ENCODE data around the gene DOHH. TPM values are rescaled to one million over a fixed set of nuclear protein-coding genes. Genes with fewer than 3 reads are reported as not detected.

The DOHH gene
- total and polyA plus RNA-seq, 2 experiments from 2014 or later = 19.0 to 34.7 TPM

GRCh38 chr19:3470500-3471128, 29.9 kb downstream of the DOHH start (continued):
- TF ChIP-seq JUNB (IDR thresholded peaks at IDR 0.05; ENCODE audit: unreplicated experiment) (no peak), REST (IDR thresholded peaks at IDR 0.05; ENCODE audit: unreplicated experiment) (no peak), EZH2phosphoT487 (IDR thresholded peaks at IDR 0.05; ENCODE audit: unreplicated experiment) (no peak), POLR2AphosphoS5 (IDR thresholded peaks at IDR 0.05; ENCODE audit: low read depth) (no peak), CREB1 (CRISPR knock-in tag; IDR thresholded peaks at IDR 0.05; ENCODE audit: low read depth) (no peak)

- H3K9me2 ChIP-seq (ENCODE audit: insufficient read depth) = no peaks in the 10 kb centered on the region
- no peak for TF ChIP-seq ZNF462 (CRISPR knock-in tag; IDR thresholded peaks at IDR 0.05)
- no peak for TF ChIP-seq JUNB (IDR thresholded peaks at IDR 0.05; ENCODE audit: unreplicated experiment)
- TF ChIP-seq CTCF (conservative IDR thresholded peaks at IDR 0.05; ENCODE audit: low read depth in 2 of 2) = peak in 1 of 2 experiments; percentile 49; a peak in 2 of 4 replicates
- H3K27me3 ChIP-seq (ENCODE audit: insufficient read depth) = peaks cover 31% of the 10 kb centered on the region
- H3K79me2 ChIP-seq (replicated peaks; ENCODE audit: insufficient read depth) = no peaks in the 10 kb centered on the region
- ATAC-seq = no peak
- H3K27me3 Mint-ChIP-seq (ENCODE audit: insufficient read depth, low read depth, poor library complexity) = peaks cover 30% of the 10 kb centered on the region
- H3K36me3 Mint-ChIP-seq (ENCODE audit: low read depth) = peaks cover 11% of the 10 kb centered on the region; the same call in 2 of the 3 replicates
- DNase-seq (ENCODE audit: low spot score) = no peak
- H3K4me3 ChIP-seq = no peak overlapping the region
- peaks cover 4% of the 10 kb centered on the region; the same call in 2 of the 3 replicates for H3K4me1 Mint-ChIP-seq
- peaks cover 10% of the 10 kb centered on the region; the same call in 1 of the 2 replicates for H3K4me1 ChIP-seq (ENCODE audit: insufficient read depth)
- no peak overlapping the region for H2AFZ ChIP-seq
- peaks cover 29% of the 10 kb centered on the region for H3K9me3 Mint-ChIP-seq
- H3K36me3 ChIP-seq (ENCODE audit: insufficient read depth) = no peaks in the 10 kb centered on the region
- H3K4me3 Mint-ChIP-seq = no peak overlapping the region
- H3K4me2 ChIP-seq = no peak overlapping the region
- no peaks in the 10 kb centered on the region for H4K20me1 ChIP-seq (replicated peaks; ENCODE audit: insufficient read depth)
- H3F3A ChIP-seq (replicated peaks; ENCODE audit: low read depth) = no peaks in the 10 kb centered on the region
- H3K27ac Mint-ChIP-seq = no peak overlapping the region
- no peak overlapping the region for H3K27ac ChIP-seq (ENCODE audit: low read depth)
Observed at GRCh38 chr19:3469638-3470499, 30.6 kb downstream of the DOHH start.
